GM12878 (cell line): ENCODE data around the gene ZNF568.

Experiments
- BHLHE40 ChIP-seq, 2 experiments: fragments of 450-650 bp in 1 of 2; IDR thresholded peaks; 2 replicates each; pipeline ENCODE4 v1.6.1; 2011 to 2017; ENCODE audit warnings: low read depth in 2 of 2, borderline replicate concordance in 1 of 2, improper control_type of control experiment in 1 of 2, low read length in 1 of 2, mild to moderate bottlenecking in 1 of 2
- CBX5 ChIP-seq: sonication (generic); IDR thresholded peaks from 2 replicates; pipeline ENCODE4 v1.6.1; 2016; ENCODE audit warnings: low read depth, moderate library complexity, mild to moderate bottlenecking, inconsistent platforms
- CTCF ChIP-seq, 3 experiments: IDR thresholded peaks in 2 of 3; conservative IDR thresholded peaks in 1 of 3; 2 replicates each; pipeline ENCODE4 v1.5.1; 2011; ENCODE audit warnings: low read depth in 3 of 3, low read length in 3 of 3, mild to moderate bottlenecking in 3 of 3, control low read depth in 2 of 3, moderate library complexity in 2 of 3, inconsistent platforms in 1 of 3, mixed read lengths in 1 of 3; ENCODE audit not compliant: control insufficient read depth in 2 of 3, insufficient read depth in 1 of 3; ENCODE audit errors: extremely low read depth in 1 of 3
- EGR1 ChIP-seq, 2 experiments: IDR thresholded peaks; 1 replicate in 1 of 2; 2 replicates in 1 of 2; pipeline ENCODE4 v1.6.1; 2011 to 2012; ENCODE audit warnings: low read depth in 2 of 2, low read length in 2 of 2, borderline replicate concordance in 1 of 2, mild to moderate bottlenecking in 1 of 2, moderate library complexity in 1 of 2
- EP300 ChIP-seq, 2 experiments: fragments of 150-350 bp in 1 of 2; IDR thresholded peaks; 2 replicates each; pipeline ENCODE4 v1.6.1; 2011 to 2012; ENCODE audit warnings: low read depth in 2 of 2, low read length in 2 of 2, borderline replicate concordance in 1 of 2, improper control_type of control experiment in 1 of 2, inconsistent platforms in 1 of 2; ENCODE audit not compliant: control insufficient read depth in 1 of 2
- FOXM1 ChIP-seq: IDR thresholded peaks from 2 replicates; pipeline ENCODE4 v1.6.1; 2012; ENCODE audit warnings: low read depth, mild to moderate bottlenecking, inconsistent platforms, low read length, moderate library complexity
- HDGF ChIP-seq: fragments of 450-650 bp; IDR thresholded peaks from 2 replicates; pipeline ENCODE4 v1.6.1; 2016; ENCODE audit warnings: antibody characterized with exemption
- SMARCA5 ChIP-seq: fragments of 450-650 bp; IDR thresholded peaks from 2 replicates; pipeline ENCODE4 v1.6.1; 2017; ENCODE audit warnings: mild to moderate bottlenecking
- SMC3 ChIP-seq: IDR thresholded peaks from 2 replicates; pipeline ENCODE4 v1.6.1; 2011; ENCODE audit warnings: low read length, improper control_type of control experiment, borderline replicate concordance

GRCh38 chr19:36986601-36987000 is 70.5 kb downstream of the ZNF568 start:
- TF ChIP-seq SMC3 (no peak), FOXM1 (no peak), CBX5 (no peak), EGR1 (IDR thresholded peaks at IDR 0.05; ENCODE audit: borderline replicate concordance in 1 of 2, low read depth in 2 of 2, low read length in 2 of 2) (no peak), SMARCA5 (no peak), BHLHE40 (IDR thresholded peaks at IDR 0.05; ENCODE audit: borderline replicate concordance in 1 of 2, low read depth in 2 of 2, low read length in 1 of 2) (no peak), EP300 (IDR thresholded peaks at IDR 0.05; ENCODE audit: borderline replicate concordance in 1 of 2, control insufficient read depth in 1 of 2, low read depth in 2 of 2, low read length in 2 of 2) (no peak), CTCF (IDR thresholded peaks at IDR 0.05 in 2 of 3, conservative IDR thresholded peaks at IDR 0.05 in 1 of 3; ENCODE audit: control insufficient read depth in 2 of 3, extremely low read depth in 1 of 3, insufficient read depth in 1 of 3, low read depth in 3 of 3, low read length in 3 of 3) (no peak), HDGF (no peak)
